Upper lobe of left lung (tissue), 4 donors: ENCODE results near the gene RNF168.

Source experiments
- CTCF ChIP-seq, 6 experiments: fragments of 450-650 bp in 4 of 6; fragments of 200-600 bp in 2 of 6; sonication (generic) in 2 of 6; IDR thresholded peaks; one replicate each; pipeline ENCODE4 v1.5.1; 2016 to 2019; ENCODE audit warnings: antibody characterized with exemption in 6 of 6
- EP300 ChIP-seq, 4 donors: sonication (generic); formaldehyde crosslinking; IDR thresholded peaks; one replicate each; pipeline ENCODE4 v1.5.1; 2017; ENCODE audit warnings: antibody characterized with exemption in 4 of 4, control low read depth in 2 of 4
- POLR2A ChIP-seq, 4 donors: fragments of 450-650 bp; IDR thresholded peaks; one replicate each; pipeline ENCODE4 v1.5.1; 2016 to 2017; ENCODE audit warnings: antibody characterized with exemption in 4 of 4, mild to moderate bottlenecking in 2 of 4
- POLR2AphosphoS5 ChIP-seq, 2 donors: sonication (generic); formaldehyde crosslinking; IDR thresholded peaks; one replicate each; pipeline ENCODE4 v1.5.1; 2017; ENCODE audit warnings: antibody characterized with exemption in 2 of 2

DNA sequence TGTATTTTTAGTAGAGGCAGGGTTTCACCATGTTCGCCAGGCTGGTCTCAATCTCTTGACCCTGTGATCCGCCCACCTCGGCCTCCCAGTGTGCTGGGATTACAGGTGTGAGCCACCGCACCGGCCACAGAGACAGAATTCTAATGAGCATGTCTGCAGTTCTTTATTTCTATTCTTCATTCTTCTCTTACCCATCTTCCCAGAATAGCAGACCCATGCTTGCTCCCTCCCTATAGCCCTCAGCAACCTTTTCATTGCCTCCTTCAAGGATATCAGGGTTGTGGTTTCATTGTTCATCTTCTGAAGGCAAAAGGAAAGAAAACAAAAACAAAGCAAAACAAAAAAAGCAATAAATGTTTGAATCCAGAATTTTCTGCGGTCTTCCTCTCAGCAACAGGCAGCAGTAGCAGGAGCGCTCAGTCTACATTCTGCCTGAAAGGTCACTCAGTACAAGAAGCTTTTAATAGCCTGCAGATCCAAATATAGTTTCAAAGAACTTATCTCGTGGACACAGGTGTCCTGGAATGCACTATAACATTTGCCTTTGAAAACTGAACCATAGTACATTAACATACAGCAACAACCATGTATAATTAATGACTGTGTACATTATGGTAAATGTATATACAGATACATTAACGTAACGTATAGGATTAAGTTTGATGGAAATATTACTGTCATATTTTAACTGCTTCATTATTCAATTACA, 11.5 kb upstream of the RNF168 start, which contains the start of gene SMCO1:
- TF ChIP-seq POLR2AphosphoS5 (IDR thresholded peaks at IDR 0.05) (no peak), CTCF (IDR thresholded peaks at IDR 0.05) (no peak), POLR2A (IDR thresholded peaks at IDR 0.05) (no peak), EP300 (IDR thresholded peaks at IDR 0.05) (no peak)
